HG03432 (cell line): ENCODE measurements around the gene COL27A1.

Source experiments
- ATAC-seq: cut with Tn5 transposase; IDR thresholded peaks from one replicate; pipeline ENCODE4 v1.9.1; 2021; ENCODE audit warnings: mild to moderate bottlenecking, moderate library complexity; ENCODE audit not compliant: unreplicated experiment

Gene COL27A1

GRCh38 chr9:114281473-114282103 lies 126.3 kb downstream of the COL27A1 start:
- ATAC-seq: no peak

- no peak for ATAC-seq
These were observed 126.8 kb downstream of the COL27A1 start for GRCh38 chr9:114282104-114282485.

- ATAC-seq: no peak
These were observed 127.2 kb downstream of the COL27A1 start for GRCh38 chr9:114282507-114282906.

- ATAC-seq: no peak
These were observed 127.6 kb downstream of the COL27A1 start for GRCh38 chr9:114282926-114283325.

- ATAC-seq: no peak
These were observed 128.3 kb downstream of the COL27A1 start for GRCh38 chr9:114283551-114284111.

- no peak for ATAC-seq
These were observed 129.2 kb downstream of the COL27A1 start for GRCh38 chr9:114284316-114285060.

- ATAC-seq: no peak
These were observed 130.0 kb downstream of the COL27A1 start for GRCh38 chr9:114285166-114285867.

GRCh38 chr9:114286146-114286679 lies 130.9 kb downstream of the COL27A1 start:
- ATAC-seq: no peak

- no peak for ATAC-seq
These were observed 131.8 kb downstream of the COL27A1 start for GRCh38 chr9:114287001-114287762.

GRCh38 chr9:114287763-114288192 lies 132.4 kb downstream of the COL27A1 start:
- no peak for ATAC-seq

GRCh38 chr9:114288193-114289091 lies 133.1 kb downstream of the COL27A1 start:
- ATAC-seq: no peak

GRCh38 chr9:114289106-114289505 lies 133.8 kb downstream of the COL27A1 start:
- no peak for ATAC-seq

- ATAC-seq: no peak
These were observed 134.5 kb downstream of the COL27A1 start for GRCh38 chr9:114289571-114290481.

- no peak for ATAC-seq
These were observed 135.2 kb downstream of the COL27A1 start for GRCh38 chr9:114290561-114290986.

GRCh38 chr9:114291064-114291474 lies 135.7 kb downstream of the COL27A1 start:
- ATAC-seq: no peak

GRCh38 chr9:114291886-114292590 lies 136.7 kb downstream of the COL27A1 start:
- no peak for ATAC-seq

GRCh38 chr9:114294664-114295063 lies 139.3 kb downstream of the COL27A1 start:
- no peak for ATAC-seq

- ATAC-seq: no peak
These were observed 141.0 kb downstream of the COL27A1 start for GRCh38 chr9:114296338-114296737.
